Neural cell (in vitro differentiated cells): Measurements from ENCODE around the gene CD99.

Experiments used
- CTCF ChIP-seq: fragments of 450-650 bp; IDR thresholded peaks from 2 replicates; pipeline ENCODE4 v1.5.1; 2014; ENCODE audit warnings: antibody characterized with exemption, mild to moderate bottlenecking, moderate library complexity; ENCODE audit not compliant: poor library complexity, severe bottlenecking
- EP300 ChIP-seq: fragments of 450-650 bp; conservative IDR thresholded peaks from 2 replicates; pipeline ENCODE4 v1.6.1; 2014; ENCODE audit warnings: antibody characterized with exemption, mild to moderate bottlenecking, moderate library complexity; ENCODE audit not compliant: poor library complexity, severe bottlenecking
- EZH2 ChIP-seq: fragments of 200-600, 300-800 bp; shearing (Covaris generic), sonication (generic); IDR thresholded peaks from 2 replicates; pipeline ENCODE4 v1.6.1; 2014; ENCODE audit warnings: antibody characterized with exemption, low read length, borderline replicate concordance, mild to moderate bottlenecking; ENCODE audit not compliant: insufficient read depth, poor library complexity, severe bottlenecking
- MXI1 ChIP-seq: fragments of 450-650 bp; conservative IDR thresholded peaks from 2 replicates; pipeline ENCODE4 v1.6.1; 2014; ENCODE audit warnings: antibody characterized with exemption, mild to moderate bottlenecking; ENCODE audit not compliant: poor library complexity, severe bottlenecking
- POLR2AphosphoS5 ChIP-seq: IDR thresholded peaks from 2 replicates; pipeline ENCODE4 v1.6.1; 2012
- RAD21 ChIP-seq: fragments of 450-650 bp; conservative IDR thresholded peaks from 2 replicates; pipeline ENCODE4 v1.6.1; 2014; ENCODE audit warnings: antibody characterized with exemption, mild to moderate bottlenecking, moderate library complexity
- REST ChIP-seq: IDR thresholded peaks from 2 replicates; pipeline ENCODE4 v1.6.1; 2012; ENCODE audit warnings: borderline replicate concordance
- SMC3 ChIP-seq: fragments of 450-650 bp; conservative IDR thresholded peaks from 2 replicates; pipeline ENCODE4 v1.6.1; 2014; ENCODE audit warnings: antibody characterized with exemption, mild to moderate bottlenecking, moderate library complexity; ENCODE audit not compliant: poor library complexity
- TAF1 ChIP-seq: IDR thresholded peaks from 2 replicates; pipeline ENCODE4 v1.6.1; 2012; ENCODE audit warnings: low read depth

GRCh38 chrX:2700405-2701320 lies 9.6 kb downstream of the CD99 start:
- no peak for TF ChIP-seq EZH2
- TF ChIP-seq REST = no peak
- TF ChIP-seq CTCF = no peak
- TF ChIP-seq EP300 = no peak
- no peak for TF ChIP-seq RAD21
- TF ChIP-seq MXI1 = no peak
- TF ChIP-seq POLR2AphosphoS5 = no peak
- no peak for TF ChIP-seq TAF1
- TF ChIP-seq SMC3 = no peak
